DND-41 (cell line): ENCODE results near the gene TMEM59L.

ENCODE experiments used
- EZH2 ChIP-seq: IDR thresholded peaks from 3 replicates; pipeline ENCODE4 v1.6.1; 2012; ENCODE audit warnings: borderline replicate concordance, low read depth, mild to moderate bottlenecking, moderate library complexity, low read length, inconsistent platforms; ENCODE audit not compliant: severe bottlenecking
- TF ChIP-seq, protein P1 (sequence below): IDR thresholded peaks from 2 replicates; pipeline ENCODE4 v1.5.1; 2012; ENCODE audit warnings: borderline replicate concordance, low read length, moderate library complexity, mild to moderate bottlenecking; ENCODE audit not compliant: poor library complexity, severe bottlenecking; ENCODE audit errors: extremely low read depth

DNA sequence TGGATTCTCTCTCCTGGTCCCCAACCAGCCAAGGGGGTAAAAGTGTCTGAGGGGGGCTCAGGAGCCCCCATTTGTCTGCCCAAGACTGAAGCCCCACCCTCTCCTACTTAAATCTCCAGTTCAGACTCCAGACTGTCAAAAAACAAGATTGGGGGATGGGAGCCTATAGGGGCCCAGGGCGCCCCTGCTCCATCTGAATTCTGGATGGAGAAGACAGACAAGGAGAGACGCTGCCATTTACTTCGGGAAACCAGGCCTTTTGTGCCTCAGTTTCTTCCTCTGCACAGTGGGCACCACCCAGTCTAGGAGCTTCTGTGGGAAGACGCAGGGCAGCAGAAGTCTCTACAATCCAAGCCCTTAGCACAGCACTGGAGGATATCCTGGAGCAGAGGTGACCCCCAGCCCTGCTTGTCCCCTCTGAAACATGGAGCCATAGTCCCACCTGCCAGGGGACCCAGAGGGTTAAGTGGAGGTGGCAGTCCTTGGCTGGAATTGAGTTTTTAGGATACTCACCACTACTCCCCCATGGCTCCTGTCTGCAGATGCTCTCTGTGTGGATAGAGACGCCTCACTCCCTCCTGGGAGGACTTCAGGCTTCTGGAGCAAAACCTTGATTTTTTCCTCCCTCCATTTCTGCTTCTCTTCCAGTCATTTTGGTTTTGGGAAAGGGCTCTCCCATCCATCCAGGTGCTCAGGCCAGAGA is 4.4 kb upstream of the TMEM59L start:
- TF ChIP-seq, protein P1, sequence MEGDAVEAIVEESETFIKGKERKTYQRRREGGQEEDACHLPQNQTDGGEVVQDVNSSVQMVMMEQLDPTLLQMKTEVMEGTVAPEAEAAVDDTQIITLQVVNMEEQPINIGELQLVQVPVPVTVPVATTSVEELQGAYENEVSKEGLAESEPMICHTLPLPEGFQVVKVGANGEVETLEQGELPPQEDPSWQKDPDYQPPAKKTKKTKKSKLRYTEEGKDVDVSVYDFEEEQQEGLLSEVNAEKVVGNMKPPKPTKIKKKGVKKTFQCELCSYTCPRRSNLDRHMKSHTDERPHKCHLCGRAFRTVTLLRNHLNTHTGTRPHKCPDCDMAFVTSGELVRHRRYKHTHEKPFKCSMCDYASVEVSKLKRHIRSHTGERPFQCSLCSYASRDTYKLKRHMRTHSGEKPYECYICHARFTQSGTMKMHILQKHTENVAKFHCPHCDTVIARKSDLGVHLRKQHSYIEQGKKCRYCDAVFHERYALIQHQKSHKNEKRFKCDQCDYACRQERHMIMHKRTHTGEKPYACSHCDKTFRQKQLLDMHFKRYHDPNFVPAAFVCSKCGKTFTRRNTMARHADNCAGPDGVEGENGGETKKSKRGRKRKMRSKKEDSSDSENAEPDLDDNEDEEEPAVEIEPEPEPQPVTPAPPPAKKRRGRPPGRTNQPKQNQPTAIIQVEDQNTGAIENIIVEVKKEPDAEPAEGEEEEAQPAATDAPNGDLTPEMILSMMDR: no peak
- no peak for TF ChIP-seq EZH2
